Thyroid gland (tissue), 4 donors: ENCODE results near the gene ING1.

Source experiments
- POLR2A ChIP-seq, 2 donors: fragments of 450-650 bp; IDR thresholded peaks; one replicate each; pipeline ENCODE4 v1.6.1; 2017; ENCODE audit warnings: antibody characterized with exemption in 2 of 2, mild to moderate bottlenecking in 2 of 2, moderate library complexity in 1 of 2
- TF ChIP-seq, protein P1 (sequence below), 6 experiments: fragments of 200-600 bp in 3 of 6; fragments of 450-650 bp in 3 of 6; sonication (generic) in 3 of 6; IDR thresholded peaks; one replicate each; pipeline ENCODE4 v1.5.1; 2016 to 2019; ENCODE audit warnings: antibody characterized with exemption in 6 of 6, mild to moderate bottlenecking in 2 of 6, inconsistent platforms in 1 of 6, moderate library complexity in 1 of 6

GRCh38 chr13:110697842-110698241 lies 15.7 kb upstream of the ING1 start:
- TF ChIP-seq, protein P1, sequence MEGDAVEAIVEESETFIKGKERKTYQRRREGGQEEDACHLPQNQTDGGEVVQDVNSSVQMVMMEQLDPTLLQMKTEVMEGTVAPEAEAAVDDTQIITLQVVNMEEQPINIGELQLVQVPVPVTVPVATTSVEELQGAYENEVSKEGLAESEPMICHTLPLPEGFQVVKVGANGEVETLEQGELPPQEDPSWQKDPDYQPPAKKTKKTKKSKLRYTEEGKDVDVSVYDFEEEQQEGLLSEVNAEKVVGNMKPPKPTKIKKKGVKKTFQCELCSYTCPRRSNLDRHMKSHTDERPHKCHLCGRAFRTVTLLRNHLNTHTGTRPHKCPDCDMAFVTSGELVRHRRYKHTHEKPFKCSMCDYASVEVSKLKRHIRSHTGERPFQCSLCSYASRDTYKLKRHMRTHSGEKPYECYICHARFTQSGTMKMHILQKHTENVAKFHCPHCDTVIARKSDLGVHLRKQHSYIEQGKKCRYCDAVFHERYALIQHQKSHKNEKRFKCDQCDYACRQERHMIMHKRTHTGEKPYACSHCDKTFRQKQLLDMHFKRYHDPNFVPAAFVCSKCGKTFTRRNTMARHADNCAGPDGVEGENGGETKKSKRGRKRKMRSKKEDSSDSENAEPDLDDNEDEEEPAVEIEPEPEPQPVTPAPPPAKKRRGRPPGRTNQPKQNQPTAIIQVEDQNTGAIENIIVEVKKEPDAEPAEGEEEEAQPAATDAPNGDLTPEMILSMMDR (IDR thresholded peaks at IDR 0.05), result no peak
- TF ChIP-seq POLR2A (IDR thresholded peaks at IDR 0.05), result no peak
